ENCODE data around the gene HLA-C.
"Not testable (repeated sequence)": the region's sequence is repeated elsewhere in the genome, so short reads cannot be mapped to it uniquely, and the experiment has no call there.

The HLA-C gene

DNA sequence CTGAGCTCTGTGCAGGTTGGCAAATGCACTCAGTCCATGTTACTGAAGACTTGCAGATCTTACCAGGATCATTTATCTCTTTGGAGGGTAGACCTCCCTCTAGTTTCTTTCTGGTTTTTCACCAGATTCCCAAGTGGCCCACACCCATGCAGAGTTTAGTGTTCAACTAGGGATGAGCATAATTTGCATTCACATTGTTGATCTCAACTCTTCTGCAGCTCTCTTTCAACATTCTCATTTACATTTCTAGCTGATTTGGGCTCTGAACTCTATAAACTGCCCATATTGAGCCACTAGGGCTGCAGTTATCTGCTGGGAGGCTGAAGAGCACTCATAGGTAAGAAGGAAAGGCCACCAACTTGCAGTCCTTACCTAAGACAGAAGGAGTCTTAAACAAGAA is 17.9 kb upstream of the HLA-C start:
- no peak overlapping the region for H3K27ac ChIP-seq
- TF ChIP-seq, protein P1, sequence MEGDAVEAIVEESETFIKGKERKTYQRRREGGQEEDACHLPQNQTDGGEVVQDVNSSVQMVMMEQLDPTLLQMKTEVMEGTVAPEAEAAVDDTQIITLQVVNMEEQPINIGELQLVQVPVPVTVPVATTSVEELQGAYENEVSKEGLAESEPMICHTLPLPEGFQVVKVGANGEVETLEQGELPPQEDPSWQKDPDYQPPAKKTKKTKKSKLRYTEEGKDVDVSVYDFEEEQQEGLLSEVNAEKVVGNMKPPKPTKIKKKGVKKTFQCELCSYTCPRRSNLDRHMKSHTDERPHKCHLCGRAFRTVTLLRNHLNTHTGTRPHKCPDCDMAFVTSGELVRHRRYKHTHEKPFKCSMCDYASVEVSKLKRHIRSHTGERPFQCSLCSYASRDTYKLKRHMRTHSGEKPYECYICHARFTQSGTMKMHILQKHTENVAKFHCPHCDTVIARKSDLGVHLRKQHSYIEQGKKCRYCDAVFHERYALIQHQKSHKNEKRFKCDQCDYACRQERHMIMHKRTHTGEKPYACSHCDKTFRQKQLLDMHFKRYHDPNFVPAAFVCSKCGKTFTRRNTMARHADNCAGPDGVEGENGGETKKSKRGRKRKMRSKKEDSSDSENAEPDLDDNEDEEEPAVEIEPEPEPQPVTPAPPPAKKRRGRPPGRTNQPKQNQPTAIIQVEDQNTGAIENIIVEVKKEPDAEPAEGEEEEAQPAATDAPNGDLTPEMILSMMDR (IDR thresholded peaks at IDR 0.05): no peak
- no peak for TF ChIP-seq ZFX (IDR thresholded peaks at IDR 0.05; ENCODE audit: borderline replicate concordance)

DNA sequence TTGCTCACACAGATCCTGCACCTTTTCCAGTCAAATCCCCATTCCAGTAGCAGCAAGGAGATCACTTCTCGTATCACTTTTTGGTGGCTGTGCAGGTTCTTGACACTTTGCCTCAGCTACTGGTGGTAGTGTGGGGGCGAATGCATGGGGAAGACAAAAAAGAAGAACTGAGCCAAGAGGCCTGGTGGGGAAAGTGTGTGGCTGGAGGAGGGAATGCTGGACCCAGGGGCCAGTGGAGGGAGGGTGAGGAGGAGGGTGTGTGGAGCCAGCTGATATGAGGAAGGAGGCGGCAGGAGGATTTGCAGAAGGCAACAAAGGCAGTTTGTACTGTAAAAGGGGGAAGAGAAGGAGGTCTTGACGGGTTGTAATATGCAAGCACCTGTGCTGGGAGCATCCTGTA is 15.7 kb upstream of the HLA-C start:
- no peak for TF ChIP-seq ZFX (IDR thresholded peaks at IDR 0.05; ENCODE audit: borderline replicate concordance)
- TF ChIP-seq, protein P1 (IDR thresholded peaks at IDR 0.05): no peak
- H3K27ac ChIP-seq: no peak overlapping the region

DNA sequence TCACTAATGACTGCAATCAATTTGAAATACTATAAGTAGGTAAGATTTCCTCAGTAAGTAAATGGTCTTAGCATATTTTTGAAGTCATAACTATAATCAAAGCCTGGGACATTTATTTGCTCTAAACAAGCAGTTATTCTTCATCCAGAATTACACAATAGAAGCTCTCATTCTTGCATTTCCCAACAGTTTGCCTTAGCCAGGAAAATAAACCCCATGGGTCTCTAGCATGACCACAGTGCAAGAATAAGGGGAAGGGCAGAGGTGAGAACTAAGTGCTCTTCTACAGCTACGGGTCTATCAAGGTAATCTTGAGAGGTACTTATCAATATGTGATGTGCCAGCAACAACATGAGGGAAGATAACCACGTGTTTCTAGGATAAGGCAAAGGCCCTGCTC is 14.1 kb upstream of the HLA-C start:
- TF ChIP-seq, protein P1 (IDR thresholded peaks at IDR 0.05): no peak
- no peak for TF ChIP-seq ZFX (IDR thresholded peaks at IDR 0.05; ENCODE audit: borderline replicate concordance)
- no peak overlapping the region for H3K27ac ChIP-seq

DNA sequence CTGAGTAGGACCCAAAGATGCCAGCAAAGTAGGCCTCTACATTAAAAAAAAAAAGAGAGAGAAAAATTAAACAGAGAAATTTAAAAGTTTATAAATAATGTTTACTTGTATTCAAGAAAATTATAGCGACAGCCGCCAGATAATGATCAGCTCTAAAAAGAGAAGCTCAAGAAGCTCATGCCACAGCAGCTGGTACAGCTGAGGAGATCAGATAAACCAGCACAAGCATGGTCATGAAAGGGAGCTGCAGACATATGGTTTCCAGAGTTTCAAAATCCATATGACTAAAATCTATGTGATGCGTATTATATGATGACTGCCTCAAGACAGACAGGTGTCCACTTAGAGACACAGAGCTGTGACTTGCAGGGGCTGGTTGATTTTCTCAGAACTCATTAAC is 13.6 kb upstream of the HLA-C start:
- TF ChIP-seq ZFX (IDR thresholded peaks at IDR 0.05; ENCODE audit: borderline replicate concordance): no peak
- TF ChIP-seq, protein P1 (IDR thresholded peaks at IDR 0.05): no peak
- H3K27ac ChIP-seq: no peak overlapping the region

DNA sequence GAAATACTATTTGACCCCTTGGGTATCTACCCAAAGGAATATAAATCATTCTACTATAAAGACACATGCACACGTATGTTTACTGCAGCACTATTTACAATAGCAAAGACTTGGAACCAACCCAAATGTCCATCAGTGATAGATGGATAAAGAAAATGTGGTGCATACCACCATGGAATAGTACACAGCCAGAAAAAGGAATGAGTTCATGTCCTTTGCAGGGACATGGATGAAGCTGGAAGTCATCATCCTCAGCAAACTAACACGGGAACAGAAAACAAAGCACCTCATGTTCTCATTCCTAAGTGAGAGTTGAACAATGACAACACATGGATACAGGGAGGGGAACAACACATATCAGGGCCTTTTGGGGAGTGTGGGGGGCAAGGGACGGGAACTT is 7.8 kb upstream of the HLA-C start:
- H3K27ac ChIP-seq: not testable (repeated sequence)

DNA sequence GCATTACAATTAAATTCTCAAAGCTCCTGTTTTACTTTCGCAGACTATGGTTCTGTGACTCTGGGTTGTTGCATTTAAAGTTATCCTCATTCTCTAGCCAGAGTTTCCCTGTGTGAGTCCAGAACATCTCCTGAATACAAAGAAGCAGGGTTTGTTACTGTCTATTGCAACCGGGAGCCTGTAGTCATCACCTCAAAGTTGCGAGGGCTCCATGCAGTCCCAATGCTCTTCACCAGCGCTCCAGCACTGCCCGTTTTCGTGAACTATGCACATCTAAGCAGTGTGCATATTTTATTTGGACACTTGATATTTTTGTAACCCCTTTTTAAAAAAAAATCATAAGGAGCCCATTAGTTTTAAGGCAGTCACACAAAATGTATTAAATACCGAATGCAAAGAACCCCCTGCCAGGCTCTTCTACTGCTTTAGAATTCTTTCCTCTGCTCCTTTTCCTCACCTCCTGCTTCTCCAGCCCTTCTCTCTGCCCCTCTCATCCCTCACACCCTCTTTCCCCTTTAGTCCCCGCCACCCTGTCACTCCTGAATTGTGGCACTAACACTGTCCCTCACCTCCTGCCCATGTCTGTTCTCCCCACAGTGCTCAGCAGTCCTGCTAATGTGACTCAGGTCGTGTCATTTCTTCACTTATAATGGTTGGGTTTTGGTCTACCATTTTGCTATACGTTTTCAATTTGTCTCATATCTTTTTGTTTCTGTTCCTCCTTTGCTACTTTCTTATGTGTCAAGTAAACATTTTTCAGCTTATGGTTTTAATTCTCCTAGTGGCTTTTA is 1.1 kb upstream of the HLA-C start:
- H3K27ac ChIP-seq: no peak overlapping the region
- no peak for TF ChIP-seq ZFX (IDR thresholded peaks at IDR 0.05; ENCODE audit: borderline replicate concordance)
- TF ChIP-seq, protein P1 (IDR thresholded peaks at IDR 0.05): no peak

DNA sequence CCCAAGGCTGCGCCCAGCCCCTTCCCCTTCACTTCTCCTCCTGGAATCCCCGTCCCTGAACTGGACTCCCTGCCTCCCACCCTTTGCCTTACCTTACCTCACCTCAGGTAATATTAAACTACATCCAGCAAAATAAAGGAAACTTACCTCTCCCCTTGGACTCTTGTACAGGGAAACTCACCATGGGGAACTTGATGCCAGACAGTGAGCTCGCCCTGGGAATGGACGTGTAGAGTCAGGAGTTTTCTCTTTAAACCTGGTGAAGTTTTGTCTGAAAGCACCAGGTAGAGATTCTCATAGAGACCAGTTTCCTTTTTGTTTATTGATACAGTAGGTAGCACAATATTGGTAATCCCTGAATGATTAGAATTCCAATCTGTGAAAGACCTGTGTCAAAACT is 544 bp upstream of the HLA-C start:
- H3K27ac ChIP-seq: no peak overlapping the region
- TF ChIP-seq ZFX (IDR thresholded peaks at IDR 0.05; ENCODE audit: borderline replicate concordance): no peak
- TF ChIP-seq, protein P1 (IDR thresholded peaks at IDR 0.05): no peak

Measured in 22Rv1 (cell line).